Activated gamma-delta T cell treated with Interleukin-2 at 50 U/mL for 16 hours (primary cell): ENCODE measurements around the gene ST6GALNAC4.

ENCODE experiments used
- DNase-seq: peaks from one replicate; pipeline ENCODE4 v3.0.0-alpha.2; 2020

Gene ST6GALNAC4

GRCh38 chr9:127945942-127946341 lies 29.1 kb upstream of the ST6GALNAC4 start:
- DNase-seq, result no peak

- DNase-seq, result no peak
Observed at GRCh38 chr9:127945338-127945737, 28.5 kb upstream of the ST6GALNAC4 start.

GRCh38 chr9:127944586-127945218 lies 27.9 kb upstream of the ST6GALNAC4 start:
- no peak for DNase-seq

DNA sequence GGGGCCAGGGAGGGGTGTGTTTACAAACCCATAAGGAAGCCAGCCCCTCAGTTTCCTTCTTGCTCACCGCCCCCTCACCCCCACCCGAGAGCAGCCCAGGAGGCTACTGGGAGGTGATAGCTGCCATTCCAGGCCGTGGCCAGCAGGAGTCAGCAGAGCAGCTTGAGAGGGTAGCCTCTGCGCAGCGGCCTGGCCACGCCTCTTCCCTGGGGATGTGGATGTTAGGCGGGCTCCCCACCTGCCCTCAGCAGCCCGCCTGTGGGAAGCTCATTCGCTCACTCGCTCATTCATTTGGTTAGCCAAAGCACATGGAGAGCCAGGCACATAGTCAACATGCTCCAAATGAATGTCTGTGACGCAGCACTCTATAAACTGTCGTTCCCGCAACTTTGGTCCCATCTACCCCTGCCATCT lies 26.9 kb upstream of the ST6GALNAC4 start:
- peak; percentile 70 for DNase-seq

- no peak for DNase-seq
Observed at GRCh38 chr9:127943011-127943662, 26.3 kb upstream of the ST6GALNAC4 start.

- peak; percentile 37 for DNase-seq
Observed at GRCh38 chr9:127942216-127943010, 25.6 kb upstream of the ST6GALNAC4 start.

DNA sequence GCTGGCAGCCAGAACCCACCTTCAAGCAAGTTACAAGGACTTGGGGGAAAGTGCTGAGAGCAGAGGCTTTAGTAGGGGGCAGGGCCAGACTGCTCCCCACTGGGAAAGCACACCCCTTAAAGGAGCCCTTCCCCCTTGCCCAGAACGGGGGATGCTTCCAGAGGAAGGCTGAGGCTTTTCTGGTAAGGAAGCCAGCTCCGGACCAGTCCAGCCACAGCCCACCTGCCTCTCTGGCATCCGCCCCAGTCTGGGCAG lies 25.0 kb upstream of the ST6GALNAC4 start:
- DNase-seq, result no peak

GRCh38 chr9:127941062-127941960 lies 24.5 kb upstream of the ST6GALNAC4 start:
- no peak for DNase-seq

DNA sequence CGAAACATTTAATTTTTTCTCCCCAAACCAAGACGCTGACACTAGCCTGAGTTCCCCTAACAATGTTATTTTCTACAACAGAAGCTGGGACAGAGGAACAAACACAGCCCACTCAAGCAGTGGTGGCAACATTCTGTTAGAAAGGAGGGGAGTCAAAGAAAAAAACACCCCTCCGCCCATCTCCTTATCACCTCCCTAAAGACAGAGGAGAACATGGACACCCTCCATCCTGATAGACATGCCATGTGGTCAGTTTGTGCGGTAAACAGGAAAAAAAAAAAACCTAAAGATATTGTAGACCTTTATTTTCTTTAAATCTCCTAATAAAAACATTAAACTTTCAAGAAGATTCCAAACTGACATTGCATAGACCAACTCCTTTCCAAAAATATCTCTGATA lies 23.8 kb upstream of the ST6GALNAC4 start:
- no peak for DNase-seq

DNA sequence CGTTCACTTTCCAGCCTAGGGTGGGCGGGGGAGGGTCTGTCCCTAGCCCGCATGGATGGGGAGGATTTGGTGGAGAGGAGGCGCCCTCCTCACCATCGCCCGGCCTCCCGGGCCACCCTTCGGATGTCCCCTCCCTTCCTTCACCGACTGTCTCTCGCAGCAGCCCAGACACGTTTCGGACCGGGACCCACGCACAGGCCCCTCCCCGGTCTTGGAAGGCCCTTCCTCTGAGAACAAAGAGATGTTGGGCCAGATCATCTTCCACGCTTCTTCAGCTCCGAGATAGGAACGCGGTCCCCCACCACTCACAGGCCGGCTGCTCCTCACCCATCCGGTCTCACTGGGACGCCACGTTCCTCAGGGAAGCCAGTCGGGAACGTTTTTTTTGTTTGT lies 21.5 kb upstream of the ST6GALNAC4 start:
- DNase-seq, result no peak

DNA sequence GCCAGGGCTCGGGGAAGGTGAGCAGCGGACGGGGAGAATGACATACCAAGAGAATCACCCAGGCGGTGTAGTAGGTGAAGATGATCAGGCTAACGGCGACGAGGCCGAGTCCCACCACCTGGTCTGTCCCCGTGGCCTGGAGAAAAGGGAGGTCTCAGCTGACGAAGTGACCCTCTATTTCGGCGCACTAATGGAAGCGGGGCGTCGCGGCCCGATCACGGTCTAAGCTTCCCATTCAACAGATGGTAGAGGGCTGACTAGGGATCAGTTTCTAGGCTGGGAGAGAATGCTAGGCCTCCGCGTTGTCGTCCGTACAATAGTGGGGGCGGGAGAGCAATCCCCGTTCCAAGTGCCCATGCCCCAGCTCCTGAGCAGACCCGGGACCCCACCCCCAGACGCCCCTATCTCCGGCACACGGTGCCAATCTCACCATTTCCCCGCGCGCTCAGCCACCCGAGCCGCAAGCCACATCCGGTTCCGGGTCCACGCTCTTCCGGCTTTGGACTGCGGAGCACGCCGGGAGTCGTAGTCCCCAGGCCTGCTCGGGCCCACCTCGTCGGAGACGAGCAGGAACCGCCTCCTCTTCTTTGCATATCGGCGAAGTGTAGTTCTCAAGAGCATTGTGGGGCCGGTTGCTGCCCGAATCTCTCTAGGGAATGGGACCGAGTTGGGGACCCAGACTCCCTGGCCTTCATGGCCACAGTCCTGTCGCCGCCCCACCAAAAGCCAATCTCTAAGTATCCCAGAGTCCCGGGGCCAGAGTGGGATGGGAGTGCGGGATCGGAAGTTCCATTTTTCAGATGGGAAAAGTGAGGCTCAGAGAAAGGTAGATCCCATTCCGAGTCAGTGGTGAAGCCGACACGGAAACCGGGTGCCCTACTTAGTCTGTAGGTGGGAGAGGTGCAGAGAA lies 20.8 kb upstream of the ST6GALNAC4 start, which contains the start of gene DPM2:
TSS of gene DPM2 (minus strand) at position 467 of the 910 bp plus-strand sequence. CDS start at position 433, 34 bp downstream.
- DNase-seq, result peak; percentile 83

GRCh38 chr9:127937056-127937387 lies 20.2 kb upstream of the ST6GALNAC4 start:
- no peak for DNase-seq

DNA sequence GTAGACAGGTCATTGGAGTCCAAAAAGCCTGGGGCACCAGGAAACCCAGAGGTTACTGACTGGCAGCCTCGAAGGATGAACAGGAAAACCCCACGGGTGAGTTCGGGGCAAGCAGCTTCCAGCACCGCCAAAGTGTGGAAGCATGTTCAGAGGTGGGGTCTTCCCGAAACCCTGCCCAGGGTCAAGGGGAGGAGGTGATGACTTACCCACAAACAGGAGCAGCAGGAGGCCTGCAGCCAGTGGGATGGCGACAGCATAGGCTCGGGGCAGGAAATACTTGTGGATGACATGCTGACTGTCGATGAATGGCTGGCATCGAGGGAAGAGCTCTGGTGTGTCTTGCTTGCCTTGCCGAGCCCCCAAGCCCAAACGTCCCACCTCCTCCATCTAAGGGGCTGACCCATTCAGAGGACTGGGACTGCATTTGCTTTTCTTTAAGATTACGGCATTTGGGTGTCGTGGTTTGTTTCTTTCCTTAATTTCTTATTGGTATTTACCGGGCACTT lies 19.6 kb upstream of the ST6GALNAC4 start:
- DNase-seq, result no peak

- no peak for DNase-seq
Observed at GRCh38 chr9:127935765-127936221, 19.0 kb upstream of the ST6GALNAC4 start.

GRCh38 chr9:127934986-127935385 lies 18.1 kb upstream of the ST6GALNAC4 start:
- no peak for DNase-seq

DNA sequence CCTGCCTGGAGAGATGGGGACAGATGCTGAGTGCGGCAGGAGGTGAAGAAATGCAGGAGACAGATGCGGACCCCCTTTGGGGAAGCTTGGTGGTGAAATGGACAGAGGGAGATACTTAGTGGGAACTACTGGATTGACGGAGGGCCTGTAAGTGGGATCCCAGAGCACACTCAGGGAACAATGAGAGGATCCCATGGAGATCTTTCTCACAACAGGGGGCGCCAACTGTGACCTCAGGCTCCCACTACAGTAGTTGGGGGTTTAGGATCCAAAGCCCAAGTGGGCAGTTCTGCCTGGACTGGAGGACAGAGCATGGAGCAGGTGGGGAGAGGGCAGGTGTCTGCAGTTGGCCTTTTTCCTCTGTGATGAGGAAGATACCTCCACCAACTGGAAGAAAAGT lies 17.4 kb upstream of the ST6GALNAC4 start:
- no peak for DNase-seq

DNA sequence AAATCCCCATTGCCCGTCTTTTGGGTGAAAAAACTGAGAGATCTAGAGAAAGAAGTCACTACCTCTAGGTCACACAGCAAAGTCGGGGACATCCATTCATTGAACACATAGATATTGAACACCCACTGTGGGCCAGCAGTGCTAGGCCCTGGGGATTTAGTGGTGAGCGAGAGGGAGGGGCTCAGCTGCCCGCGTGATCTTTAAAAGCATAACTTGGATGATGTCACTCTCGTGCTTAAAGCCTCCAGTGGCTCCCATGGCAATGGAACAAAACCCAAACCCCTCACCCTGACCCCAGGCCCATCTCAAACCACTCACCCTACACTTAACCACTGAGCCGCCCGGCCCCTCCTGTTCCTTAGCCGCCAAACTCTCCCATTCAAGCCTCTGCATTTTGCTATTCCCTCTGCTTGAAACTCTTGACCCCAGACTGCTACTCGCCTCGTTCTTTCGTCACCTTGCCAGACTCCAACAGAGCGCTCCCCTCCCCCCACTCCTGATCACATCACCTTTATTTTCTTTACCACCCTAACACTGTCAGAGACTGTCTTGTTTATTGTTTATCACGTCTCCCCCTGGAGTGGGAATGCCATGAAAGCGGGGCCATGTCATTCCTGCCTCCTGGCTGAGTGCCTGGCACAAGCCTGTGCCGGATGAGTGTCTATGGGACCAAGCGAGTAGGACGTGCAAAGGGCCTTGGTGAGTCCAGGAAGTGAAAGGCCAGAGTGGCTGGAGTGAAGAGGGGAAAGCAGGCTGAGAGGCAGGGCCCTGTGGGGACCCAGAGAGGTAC lies 14.4 kb upstream of the ST6GALNAC4 start:
- DNase-seq, result no peak

- DNase-seq, result peak; percentile 63
Observed at GRCh38 chr9:127930231-127931091, 13.6 kb upstream of the ST6GALNAC4 start, which contains the start of gene PIP5KL1. Gene PIP5KL1, minus strand, starts transcription at chr9:127930777. Its CDS starts 25 bp downstream, at chr9:127930752.

GRCh38 chr9:127929625-127929979 lies 12.8 kb upstream of the ST6GALNAC4 start:
- no peak for DNase-seq
